Activated CD8-positive, alpha-beta memory T cell treated with anti-CD3 and anti-CD28 coated beads for 24 hours (primary cell): ENCODE measurements around the gene EME1.
"Not testable (repeated sequence)": the region's sequence is repeated elsewhere in the genome, so short reads cannot be mapped to it uniquely, and the experiment has no call there.

ENCODE experiments used
- DNase-seq: peaks from one replicate; pipeline ENCODE4 v3.0.0-alpha.2; 2020

The EME1 gene

DNA sequence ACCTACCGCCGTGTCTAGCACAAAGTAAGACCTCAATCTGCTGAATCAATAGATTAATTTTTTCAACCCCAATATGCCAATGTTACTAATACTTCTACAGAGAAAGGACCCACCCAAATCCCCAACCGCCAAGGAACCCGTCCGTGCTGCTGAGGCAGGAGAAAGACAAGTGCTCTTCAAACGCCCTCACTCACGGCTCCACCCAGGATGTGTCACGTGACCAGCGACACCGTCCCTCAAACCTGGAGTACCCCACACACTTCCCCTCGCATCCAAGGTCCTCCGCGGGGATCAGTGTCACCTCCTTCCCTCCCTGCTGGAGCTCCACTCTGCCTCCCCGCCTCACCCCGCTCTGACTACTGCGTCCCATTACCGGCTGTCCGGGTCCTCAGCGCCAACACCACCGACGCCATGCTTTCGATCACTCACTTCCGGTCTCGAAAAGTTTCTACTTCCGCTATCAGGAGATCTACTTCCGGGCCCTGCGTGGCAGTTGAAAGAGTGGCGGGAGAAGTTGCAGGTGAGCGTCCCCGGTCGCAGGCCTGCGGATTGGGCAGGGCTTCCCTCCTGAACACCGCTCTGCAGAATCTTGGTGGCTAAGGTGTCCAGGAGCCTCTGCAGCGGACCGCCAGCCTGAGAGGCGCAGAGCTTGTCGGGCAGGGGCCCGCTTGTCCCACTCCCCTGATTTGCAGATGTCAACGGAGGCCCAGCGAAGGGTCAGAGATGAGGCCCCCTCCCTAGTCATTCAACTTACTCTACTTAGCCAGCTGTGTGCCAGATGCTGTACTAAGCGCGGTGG is at the start of gene EME1, which contains the start of gene MRPL27:
EME1 (plus strand) TSS at position 472 of the 799 bp plus-strand sequence. CDS start 1,980 bp downstream, outside the sequence.
MRPL27 (minus strand) TSS at position 427 of the 799 bp plus-strand sequence; CDS start at position 413, 14 bp downstream.
- DNase-seq: peak; percentile 97

GRCh38 chr17:50325906-50326305 is 47.1 kb upstream of the EME1 start:
- DNase-seq: no peak

GRCh38 chr17:50326831-50327364 is 46.1 kb upstream of the EME1 start:
- no peak for DNase-seq

DNA sequence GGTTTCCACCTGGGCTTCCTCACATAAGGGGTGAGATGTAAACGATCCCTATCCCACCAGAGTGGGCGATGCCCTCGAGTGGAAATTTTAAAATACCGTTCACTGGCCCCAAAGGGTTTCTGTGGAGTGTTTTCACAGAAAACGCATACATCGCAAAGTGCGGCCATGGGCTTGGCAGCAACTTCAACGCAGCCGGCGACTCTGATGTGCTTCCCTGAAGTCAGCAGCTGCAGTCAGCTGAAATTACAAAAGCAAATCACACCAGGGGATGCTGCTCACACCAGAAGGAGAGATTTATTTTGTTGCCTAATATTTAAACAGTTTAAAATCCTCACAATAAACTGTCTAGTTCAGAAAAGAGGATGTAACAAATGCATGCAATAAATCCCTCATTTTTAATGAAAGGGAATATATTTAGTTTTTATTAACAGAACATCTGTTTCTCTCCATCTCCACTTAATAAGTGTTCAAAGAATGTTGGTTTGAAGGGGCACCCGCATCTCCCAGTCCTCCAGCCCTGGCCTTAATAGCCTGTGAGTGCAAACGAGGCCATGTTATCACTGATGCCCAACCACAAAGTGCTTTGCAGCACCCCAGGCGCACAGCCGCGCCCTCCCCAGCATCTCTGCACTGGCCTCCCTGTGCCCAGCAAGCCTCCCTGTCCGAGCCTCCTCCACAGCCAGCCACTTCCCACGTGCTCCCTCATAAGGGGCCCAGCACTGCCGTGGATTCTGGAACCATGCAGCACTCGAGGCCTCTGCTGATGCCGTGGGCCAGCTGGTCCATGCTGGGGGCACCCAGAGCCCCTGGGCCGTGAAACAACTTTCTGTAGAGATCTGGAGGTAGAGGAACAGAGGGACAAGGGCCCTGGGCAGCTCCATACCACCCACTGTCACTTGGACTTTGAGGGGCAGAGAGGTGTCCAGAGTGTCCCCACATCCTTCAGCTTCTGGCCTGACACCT is 44.4 kb upstream of the EME1 start:
- no peak for DNase-seq

- no peak for DNase-seq
Observed at GRCh38 chr17:50329716-50330115, 43.3 kb upstream of the EME1 start.

DNA sequence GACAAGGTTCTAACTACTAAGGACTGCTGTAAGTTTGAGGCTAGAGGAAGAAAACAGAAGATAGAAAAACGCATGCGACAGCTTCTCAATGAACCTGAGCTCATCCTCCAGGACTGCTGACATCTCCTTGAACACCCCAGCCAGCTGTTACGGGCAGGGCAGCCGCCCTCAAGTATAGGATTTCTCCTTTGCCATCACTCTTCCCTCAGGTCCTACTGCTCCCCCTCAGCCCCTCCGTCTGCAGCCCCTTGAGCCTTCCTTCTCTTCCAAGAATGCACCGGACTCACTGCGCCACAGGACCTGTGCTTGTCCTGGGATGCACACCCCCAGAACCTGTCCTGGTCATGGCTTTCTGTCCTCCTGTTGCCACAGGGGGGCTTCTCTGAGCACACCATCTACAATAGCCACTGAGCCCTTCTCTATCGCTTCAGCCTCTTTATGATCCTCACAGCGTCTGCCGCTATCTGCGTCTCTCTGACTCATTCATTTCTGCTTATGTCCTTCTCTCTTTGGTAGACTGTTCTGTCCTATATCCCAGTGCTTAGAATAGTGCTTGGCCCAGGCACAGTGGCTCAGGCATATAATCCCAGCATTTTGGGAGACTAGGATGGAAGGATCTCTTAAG is 42.8 kb upstream of the EME1 start:
- no peak for DNase-seq

- no peak for DNase-seq
Observed at GRCh38 chr17:50331085-50331791, 41.8 kb upstream of the EME1 start.

- DNase-seq: no peak
Observed at GRCh38 chr17:50332196-50332595, 40.8 kb upstream of the EME1 start.

DNA sequence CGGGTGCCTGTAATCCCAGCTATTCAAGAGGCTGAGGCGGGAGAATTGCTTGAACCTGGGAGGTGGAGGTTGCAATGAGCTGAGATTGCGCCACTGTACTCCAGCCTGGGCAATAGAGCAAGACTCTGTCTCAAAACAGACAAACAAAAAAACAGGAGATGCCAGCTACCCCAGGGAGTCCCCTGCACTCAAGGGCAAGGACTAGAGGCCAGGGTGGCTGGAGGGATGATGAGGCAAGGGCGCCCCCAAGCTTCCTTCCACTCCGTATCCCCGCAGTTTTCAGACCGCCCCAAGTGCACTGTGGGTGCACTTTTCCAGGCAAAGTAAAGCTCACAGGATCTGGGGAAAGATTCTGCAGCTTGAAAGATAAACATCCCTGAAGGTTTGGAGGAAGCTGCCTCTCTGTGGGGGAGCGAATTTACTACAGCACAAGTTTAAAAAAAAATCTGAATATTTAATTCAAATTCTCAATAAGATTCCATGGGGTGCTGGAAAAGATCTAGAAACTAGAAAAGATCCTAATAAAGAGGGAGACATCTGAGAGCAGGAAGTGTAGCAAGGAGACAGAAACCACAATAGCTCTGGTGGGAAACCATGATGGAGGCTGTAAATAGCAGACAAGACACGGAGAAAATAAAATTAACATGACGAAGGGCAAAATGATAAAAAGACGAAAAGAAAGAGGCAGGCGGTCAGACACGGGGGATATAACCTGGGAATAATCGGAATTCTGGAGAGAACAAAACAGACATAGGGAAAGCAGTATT is 39.6 kb upstream of the EME1 start:
- not testable (repeated sequence) for DNase-seq

DNA sequence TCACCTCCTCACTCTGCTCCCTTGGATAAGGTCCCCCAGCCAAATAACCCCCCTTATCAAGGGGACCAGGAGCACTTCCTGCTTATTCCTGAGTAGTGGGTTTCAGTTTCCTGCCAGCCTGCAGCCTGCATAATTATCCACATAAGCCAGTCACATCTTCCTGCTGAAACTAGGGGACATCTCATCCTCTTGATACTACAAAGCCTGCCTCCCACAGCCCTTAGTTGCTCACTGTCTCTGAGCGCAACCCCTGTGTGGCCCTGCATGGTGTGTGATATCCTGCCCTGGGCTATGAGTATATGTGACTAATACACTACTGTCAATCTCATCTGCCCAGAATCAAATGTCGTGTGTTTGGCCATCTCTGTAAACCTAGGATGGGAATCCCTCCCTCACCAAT is 35.1 kb upstream of the EME1 start:
- DNase-seq: no peak

DNA sequence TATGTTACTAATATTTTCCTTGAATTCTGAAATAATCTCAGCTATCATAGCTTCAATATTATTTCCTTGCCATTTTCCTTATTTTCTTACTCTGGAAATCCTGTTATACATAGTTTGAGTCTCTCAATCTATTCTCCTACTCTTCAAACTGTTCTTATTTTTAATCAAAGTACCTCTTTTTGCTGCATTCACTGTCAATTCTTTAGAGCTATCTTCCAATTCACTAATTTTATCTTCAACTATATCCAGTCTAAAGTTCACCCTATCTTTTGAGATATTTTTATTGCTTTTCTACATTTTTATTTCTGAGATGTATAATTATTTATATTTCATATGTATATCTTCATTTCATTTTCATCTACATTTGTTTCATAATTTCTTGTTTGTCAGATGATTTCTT is 34.4 kb upstream of the EME1 start:
- DNase-seq: no peak

GRCh38 chr17:50339381-50339780 is 33.6 kb upstream of the EME1 start:
- no peak for DNase-seq

DNA sequence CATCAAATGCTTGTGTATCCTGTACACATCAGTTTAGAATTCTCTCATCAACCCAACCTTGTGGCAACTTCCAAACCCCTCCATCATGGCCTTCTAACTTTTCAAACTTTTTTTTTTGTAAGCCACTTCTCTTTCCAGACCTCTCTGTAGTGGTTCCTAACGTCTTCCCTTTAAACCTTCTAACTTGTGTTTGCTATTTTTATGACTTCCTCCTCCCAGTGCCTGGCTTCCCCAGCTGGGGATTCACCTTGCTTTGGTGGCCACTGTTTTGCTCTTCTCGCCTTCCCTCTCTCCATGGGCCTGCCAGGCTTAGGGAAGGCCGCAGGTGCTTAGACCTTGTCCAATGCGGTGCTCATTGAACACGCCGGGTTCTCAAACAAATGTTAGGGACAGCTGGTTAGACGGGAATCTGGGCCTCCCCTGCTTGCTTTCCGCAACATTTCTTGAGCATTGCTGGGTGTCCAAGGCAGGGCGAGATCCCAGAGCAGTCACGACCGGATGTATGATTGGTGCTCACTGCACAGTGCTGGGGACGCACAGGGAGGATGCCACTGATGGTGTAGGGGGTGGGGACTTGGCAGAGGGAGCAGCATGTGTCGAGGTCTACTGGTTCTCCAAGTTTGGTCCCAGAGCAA is 28.2 kb upstream of the EME1 start:
- DNase-seq: peak; percentile 68

DNA sequence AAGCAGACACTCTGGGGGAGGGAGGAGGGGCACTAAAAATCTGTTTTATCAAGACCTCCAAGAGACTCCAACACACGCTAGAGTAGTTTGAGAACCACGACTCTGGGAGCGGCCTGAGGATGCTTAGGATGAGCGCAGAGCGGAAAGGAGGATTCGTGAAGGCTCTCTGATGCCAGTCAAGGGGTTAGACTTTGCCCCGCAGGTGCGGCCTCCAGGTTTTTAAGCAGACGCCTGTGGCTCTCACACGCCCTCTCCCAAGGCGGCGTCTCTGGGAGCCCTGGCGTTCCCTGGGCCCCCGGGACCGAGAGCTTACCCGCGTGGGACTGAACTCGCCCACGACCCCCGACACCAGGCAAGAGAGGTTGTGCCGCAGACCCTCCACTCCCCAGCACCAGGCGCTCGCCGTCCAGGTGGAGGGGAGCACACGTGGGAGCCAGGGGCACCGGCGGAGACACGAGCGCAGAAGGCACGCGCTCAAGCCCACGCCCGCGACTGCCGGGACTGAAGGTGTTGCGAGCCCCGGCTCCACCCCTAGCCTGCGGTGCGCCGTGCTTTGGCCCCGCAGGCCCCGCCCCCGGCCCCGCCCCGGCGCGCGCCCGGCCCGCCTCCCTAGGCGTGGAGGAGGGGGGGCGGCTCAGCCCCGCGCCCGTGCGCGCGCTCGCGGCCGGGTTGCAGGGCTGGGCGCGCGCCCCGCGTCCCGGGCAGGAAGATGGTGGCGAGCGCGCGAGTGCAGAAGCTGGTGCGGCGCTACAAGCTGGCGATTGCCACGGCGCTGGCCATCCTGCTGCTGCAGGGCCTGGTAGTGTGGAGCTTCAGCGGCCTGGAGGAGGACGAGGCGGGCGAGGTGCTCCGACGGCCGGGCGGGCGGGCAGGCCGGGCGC is 27.4 kb upstream of the EME1 start, which contains the start of gene XYLT2:
XYLT2 (plus strand) TSS at position 695 of the 881 bp plus-strand sequence; CDS start at position 710, 15 bp downstream.
- DNase-seq: peak; percentile 95

GRCh38 chr17:50346313-50347116 is 26.5 kb upstream of the EME1 start:
- no peak for DNase-seq

DNA sequence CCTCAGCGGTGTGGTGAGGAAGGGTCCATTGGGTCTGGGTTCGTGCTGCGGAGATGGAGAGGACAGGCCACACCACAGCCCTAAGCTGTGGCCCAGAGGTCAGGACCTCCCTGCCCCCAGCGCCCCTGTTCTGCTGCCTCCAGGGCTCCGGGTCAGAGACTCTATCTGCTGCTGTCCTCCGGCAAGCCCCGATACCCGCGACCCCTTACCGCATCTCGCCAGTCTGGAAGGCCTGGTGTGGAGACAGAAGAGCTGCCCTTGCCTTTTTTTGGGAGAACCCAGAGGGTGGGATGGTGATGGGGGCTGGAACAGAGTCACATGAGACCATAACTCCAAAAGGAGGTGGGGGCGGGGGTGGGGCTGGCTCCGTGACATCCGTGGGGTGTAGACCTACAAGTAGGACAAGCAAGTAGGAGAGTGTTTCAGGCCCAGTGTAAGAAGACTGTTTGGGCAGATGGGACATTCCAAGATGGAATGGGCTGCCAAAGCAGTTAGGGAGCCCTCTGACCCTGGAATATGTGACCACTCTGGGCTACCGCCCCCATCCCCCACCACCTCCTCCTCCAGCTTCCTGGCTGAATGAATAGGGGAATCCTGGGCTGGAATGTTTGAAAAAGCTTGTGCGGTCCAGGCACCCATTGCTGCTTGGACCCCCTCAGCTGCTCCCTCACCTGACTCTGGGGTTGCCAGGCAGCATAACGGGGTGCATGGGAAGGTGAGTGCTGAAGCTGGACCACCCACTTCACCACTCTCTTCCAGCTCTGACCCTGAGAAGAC is 25.7 kb upstream of the EME1 start:
- DNase-seq: no peak

DNA sequence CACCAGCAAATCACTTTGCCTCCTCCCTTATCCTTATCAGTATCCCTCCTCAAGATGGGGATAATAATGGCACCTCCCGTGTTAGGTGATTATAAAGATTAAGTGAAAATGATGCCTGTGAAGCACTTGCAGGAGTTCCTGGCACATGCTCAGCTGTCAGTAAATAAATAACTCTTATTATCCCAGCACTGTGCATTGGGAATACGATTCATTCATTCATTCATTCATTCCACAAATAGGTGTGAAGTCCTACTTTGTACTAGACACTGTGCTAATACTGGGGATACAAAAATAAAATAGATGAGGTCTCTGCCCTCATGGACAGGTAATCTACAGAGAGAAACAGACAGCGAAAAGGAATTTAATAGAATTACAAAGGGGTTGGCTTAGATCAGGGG is 25.1 kb upstream of the EME1 start:
- DNase-seq: no peak
